ENCODE results near the gene NDUFAF2.
"Not testable (repeated sequence)": the region's sequence is repeated elsewhere in the genome, so short reads cannot be mapped to it uniquely, and the experiment has no call there.

Gene NDUFAF2

DNA sequence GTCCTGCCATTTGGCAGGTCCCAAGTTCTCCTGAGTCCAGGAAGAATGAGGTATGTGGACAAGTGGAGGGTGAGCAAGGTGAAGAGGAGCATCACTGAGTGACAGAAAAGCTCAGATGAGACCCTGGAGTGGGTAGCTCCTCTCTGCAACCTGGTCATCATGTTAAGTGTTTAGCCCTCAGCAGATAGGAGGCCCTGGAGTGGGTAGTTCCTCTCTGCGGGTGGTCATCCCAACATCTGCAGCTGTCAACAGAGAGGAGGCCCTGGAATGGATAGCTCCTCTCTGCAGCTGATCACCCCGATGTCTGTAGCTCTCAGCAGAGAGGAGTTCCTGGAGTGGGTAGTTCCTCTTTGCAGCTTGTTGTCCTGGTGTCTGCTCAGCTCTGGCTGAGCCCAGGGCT, 48.4 kb downstream of the NDUFAF2 start:
- no peak for DNase-seq (ENCODE audit: low spot score)

DNA sequence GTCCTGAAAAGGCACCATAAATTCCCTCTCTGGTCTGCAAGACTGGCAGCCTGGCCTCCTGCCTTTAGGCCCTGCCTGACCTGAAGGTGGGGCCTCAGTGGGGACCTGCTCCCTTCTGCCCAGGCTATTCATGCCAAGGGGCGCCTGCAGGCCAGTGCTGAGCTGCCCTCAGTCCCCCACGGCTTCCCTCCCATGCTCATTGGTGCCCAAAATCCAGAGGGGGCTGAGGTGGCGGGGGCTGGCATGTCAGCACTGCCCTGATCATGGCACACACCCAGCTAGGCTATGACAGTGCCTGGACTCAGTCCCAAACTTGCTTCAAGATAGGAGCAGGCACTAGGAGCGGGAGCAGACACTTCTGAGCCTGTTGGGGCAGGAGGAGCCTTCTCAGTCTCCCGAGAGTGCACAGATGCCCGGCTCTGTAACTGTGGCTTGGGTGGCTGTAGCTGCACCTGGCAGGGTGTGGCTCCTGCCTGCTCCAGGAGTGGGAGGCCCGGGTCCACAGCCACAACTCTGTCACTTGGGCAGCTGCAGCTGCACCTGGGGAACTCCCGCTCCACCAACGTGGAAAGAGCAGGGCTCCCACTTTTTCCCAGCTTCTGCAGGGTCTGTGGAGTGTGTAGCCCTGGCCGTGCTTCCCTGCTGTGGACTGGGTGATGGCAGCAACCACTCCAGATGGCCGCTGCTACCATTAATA, 49.0 kb downstream of the NDUFAF2 start:
- DNase-seq (ENCODE audit: low spot score) = no peak

DNA sequence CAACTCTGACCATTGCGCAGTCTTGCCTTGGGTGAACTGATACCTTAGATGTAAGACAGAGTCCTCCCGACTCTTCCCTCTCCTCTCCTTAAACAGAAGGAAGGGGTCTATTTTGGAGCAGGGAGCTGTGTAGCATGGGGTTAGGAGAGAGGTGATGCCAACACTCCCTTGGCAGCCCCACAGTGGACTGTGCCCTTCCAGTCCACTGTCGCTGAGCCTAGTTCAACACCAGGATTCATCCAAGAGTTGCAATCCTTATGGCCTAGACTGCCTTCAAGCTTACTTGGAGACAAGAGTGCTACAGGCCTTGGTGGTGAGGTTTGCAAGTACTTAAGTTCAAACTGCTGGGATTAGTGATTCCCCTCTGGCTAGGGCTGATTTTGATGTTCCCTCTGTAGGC, 51.4 kb downstream of the NDUFAF2 start:
- no peak for DNase-seq (ENCODE audit: low spot score)

DNA sequence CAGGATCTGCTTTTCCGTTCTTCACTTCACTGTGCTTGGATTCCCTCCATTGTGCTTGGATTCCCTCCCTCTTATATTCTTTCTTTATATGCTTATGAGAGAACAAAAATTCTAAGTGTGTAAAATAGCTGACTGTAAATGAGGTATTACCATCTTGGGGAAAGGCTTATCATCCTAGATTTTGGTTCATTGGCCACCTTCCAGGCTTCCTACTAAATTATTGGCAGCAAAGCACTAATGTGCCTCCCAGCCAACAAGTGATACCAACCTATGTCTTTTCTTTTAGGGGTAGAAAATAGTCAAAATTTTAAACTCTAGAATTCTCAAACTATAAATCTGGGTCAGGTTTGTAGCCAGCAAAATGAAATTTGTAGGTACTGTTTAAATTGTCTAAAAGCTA, 52.7 kb downstream of the NDUFAF2 start:
- DNase-seq (ENCODE audit: low spot score) = no peak

DNA sequence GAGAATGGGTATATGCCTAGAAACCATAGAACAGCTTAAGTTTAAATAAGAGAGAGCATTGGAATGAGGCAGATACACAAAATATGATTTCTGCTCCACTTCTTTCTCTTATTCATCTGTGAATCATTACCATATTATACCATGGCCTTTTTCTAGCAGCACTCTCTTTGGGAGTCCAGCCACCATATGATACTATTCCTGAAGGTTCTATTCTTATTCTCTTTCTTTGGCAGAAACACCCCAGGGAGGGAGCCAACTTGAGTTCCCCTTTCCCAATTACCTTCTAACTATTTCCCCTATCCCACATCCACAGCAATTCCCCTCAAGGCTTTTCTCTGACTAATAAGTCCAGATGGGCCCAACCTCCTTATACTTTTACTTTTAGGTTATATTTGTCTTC, 55.9 kb downstream of the NDUFAF2 start:
- DNase-seq (ENCODE audit: low spot score) = no peak

DNA sequence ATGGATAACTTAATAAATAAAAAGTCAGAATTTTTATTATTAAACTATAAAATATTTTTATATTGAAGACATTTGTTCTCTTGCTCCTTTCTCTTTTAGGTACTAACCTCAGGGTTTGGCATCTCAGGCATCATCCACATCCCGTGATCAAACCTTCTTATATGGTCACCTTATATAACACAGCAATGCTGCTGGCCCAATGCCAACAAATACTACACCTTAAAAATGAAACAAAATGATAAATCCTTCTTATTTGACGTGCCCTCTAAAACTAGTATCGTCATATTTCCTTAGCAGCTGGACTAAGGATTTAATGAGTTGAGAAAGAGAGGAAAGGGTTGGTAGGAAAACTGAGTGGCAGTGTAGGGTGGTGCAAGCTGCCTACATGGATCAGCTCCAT, 56.6 kb downstream of the NDUFAF2 start:
- DNase-seq (ENCODE audit: low spot score) = no peak

DNA sequence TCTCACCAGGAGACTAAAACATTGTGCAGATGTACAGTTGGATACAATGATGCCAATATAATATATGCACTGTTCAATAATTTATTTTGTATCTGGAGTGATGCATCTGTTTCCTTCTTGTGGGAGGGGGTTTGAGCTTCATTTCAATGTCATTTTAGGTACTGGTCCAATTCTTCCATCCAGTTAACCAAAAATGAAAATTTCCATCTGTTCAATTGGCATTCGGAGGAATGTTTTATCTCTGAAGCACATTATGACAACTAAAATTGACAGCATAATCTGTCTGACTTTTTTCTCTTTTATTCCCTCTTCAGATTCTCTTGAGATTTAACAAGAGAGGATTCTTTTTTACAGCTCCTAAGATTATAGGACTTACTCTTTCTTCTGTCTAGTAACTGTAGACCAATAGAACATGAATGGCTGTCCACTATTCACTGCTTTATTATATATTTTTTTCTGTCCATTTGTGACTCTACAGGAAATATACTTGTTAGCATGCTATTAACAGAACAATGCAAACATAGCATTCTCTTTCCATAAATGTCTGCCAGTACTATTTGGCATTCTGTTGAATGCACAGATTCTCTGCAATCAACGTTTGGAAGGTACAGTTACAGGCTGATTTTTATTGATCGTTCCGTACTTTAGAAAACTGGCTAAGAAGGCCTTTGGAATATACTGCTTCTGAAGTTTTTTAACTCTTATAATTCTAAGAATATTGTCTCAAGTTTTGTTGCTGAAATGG, 57.8 kb downstream of the NDUFAF2 start:
- no peak for DNase-seq (ENCODE audit: low spot score)

DNA sequence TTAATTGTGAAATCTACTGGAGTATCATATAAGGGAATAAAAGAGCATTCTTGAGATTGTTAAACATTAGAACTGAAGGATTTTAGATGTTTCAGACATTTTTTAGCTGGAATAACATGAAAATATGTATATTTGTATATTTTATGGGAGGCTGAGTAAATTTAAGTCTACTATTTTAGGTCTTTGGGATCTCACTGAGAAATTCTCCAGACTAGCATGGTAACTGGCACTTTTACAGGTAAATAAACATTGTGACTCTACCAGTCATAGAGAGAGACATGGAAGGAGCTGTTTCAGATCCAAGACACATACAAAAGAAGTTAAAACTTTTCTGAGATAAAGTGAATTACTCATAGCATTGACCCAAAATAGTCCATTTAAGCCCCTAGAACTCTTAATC, 59.4 kb downstream of the NDUFAF2 start:
- DNase-seq (ENCODE audit: low spot score) = no peak

DNA sequence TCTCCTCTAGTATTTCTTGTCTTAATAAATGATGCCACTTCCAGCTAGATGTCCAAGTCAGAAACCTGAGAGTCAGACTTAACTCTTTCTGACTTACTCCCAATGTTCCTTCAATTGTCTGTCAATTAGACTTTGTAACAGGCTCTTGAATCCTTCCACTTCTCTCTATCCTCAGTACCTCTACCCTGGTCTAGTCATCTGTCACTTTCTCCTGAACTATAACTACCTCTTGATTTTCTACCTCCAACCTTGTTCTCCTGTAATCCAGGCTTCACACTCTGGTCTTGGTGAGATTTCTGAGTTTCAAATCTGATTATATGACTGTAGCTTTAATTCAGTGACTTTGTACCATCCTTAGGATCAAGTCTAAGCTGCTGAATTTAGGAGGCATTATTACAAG, 64.9 kb downstream of the NDUFAF2 start:
- no peak for DNase-seq (ENCODE audit: low spot score)

DNA sequence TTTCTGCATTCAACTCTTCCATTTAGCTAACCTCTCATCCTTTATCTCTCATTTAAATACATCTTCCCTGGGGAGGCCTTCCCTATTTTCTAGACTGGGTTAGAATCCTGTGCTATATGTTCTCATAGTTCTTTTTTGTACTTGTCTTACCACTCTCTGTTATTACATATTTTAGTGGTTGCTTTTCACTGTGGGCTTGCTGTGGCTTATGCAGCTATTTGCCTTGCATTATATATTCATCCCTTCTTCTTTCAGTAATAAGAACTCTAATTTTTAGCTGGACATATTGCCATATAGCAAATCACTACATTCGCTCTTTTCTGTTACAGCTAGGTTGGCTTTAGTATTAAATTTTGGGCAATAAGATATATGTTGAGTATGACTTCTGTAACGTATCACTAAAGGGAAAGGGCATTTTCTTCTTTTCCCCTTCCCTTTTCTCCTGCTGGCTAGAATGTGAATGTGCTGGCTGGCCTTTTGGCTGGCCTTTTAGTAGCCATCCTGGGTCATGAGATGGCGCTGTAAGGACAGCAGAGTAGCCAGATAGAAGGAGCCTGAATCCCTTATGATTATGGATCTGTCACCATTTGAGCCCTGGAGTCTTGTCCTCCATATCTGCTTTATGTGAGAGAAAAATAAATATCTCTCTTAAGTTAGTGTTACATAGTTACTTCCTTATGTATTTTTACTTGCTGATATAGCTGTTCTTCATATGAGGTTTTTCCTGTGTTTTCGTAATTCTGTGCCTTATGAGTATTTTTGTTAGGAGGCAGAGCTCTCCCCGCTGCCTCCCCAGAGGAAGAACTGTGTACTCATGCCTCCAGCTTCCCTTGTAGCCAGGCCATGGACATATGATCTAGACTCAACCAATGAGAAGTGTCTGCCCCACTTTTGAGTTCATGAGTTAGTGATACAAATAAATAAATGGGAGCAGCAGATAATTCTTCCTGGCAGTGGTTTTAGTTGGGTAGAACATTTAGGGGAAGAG, 65.8 kb downstream of the NDUFAF2 start:
- DNase-seq (ENCODE audit: low spot score) = no peak

DNA sequence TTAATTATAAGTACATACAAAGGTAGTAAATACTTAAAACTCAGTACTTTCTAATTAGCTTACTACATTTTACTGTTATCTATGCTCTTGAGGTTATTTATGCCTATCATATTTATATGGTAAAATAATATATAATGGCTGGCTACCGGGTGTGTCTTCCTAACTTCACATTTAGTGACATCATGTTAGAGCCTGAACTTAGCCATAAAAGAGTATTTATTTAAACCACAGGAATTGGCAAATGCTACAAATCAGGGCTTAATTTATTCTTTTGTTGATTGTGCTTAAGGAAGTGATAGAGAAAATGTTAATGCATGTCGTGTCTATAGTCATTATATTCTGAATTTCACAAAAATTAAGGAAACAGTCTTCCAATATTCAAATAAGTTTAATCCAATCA, 73.1 kb downstream of the NDUFAF2 start:
- DNase-seq (ENCODE audit: low spot score) = no peak

DNA sequence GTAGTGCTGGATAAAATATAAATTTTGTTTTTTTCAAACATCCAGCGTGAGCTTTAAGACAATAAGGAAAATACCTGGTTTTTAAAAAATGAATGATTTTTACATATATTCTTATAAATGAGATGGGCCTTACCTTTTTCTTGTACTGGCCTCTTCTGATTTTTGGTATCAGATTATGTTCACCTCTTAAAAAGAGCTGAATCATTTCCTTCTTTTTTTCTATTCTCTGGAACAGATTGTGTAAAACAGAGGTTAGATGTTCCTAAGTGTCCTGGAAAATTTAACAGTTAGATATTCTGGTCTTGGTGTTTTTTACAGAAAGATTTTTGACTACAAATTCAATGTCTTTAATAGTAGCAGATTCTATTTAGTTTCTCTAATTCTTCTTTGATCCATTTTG, 74.6 kb downstream of the NDUFAF2 start:
- DNase-seq (ENCODE audit: low spot score) = no peak

DNA sequence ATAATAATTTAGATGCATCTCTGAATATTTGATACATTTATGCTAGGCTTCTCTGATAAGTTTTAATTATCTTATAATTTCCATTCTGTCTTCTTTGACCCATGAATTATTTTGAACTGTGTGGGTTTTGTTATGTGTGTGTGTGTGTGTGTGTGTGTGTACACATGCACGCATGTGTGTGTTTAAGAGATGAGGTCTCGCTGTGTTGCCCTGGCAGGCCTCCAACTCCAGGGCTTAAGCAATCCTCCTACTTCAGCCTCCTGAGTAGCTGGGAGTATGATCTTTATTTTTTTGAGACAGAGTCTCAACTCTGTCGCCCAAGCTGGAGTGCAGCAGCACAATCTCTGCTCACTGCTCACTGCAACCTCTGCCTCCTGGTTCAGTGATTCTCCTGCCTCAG, 75.4 kb downstream of the NDUFAF2 start:
- no peak for DNase-seq (ENCODE audit: low spot score)

DNA sequence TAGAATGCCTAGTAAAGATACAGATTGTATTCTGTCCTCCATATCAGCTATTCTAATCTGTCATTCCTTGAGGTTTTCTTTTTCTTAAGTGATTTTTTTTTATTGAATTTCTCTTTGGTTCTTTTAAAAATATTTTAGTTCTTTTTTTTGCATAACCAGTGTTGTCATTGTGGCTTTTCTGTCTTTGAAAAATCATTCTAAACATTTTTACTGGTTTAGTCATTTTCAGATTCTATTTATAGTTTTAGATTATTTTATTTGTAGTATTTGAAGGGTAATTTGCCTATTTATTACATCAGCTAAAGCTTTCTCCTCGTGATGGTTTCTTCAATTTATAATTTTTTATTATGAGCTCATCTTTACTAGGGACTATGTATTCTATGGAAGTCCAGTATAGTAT, 78.1 kb downstream of the NDUFAF2 start:
- no peak for DNase-seq (ENCODE audit: low spot score)

DNA sequence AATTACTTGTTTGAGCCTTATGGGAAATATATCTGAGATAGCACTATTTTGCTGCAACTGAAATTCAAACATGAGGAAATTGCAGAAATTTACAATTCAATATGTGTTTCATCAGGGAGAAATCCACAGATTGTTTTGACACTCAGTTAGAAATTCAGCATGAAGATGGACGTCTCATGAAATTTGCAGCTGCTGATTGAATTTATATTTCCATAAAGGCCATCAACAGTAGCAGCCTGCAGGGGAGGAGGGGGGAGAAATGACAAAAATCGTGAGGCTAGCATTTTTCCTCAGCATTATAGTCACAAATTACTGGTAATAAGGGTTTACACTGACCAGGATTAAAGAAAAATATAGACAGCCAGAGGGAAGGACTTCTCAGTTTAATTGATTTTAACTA, 81.0 kb downstream of the NDUFAF2 start:
- DNase-seq (ENCODE audit: low spot score) = no peak

DNA sequence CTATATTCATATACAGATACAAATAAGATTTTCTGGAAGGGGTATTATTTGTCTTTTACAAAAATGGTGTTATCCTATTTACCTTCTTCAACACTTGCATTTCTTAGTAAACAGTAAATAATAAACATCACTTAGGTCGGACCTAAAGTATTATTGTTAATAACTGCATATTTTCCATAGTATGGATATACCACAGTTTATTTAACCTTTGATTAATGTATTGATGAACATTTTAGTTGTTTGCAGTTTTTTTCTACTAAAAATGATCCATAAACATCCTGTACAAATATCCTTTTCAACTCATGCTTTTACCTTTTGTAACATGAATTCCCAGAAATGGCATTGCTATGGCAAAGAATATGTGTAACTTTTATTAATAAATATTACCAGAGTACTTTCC, 83.4 kb downstream of the NDUFAF2 start:
- no peak for DNase-seq (ENCODE audit: low spot score)

DNA sequence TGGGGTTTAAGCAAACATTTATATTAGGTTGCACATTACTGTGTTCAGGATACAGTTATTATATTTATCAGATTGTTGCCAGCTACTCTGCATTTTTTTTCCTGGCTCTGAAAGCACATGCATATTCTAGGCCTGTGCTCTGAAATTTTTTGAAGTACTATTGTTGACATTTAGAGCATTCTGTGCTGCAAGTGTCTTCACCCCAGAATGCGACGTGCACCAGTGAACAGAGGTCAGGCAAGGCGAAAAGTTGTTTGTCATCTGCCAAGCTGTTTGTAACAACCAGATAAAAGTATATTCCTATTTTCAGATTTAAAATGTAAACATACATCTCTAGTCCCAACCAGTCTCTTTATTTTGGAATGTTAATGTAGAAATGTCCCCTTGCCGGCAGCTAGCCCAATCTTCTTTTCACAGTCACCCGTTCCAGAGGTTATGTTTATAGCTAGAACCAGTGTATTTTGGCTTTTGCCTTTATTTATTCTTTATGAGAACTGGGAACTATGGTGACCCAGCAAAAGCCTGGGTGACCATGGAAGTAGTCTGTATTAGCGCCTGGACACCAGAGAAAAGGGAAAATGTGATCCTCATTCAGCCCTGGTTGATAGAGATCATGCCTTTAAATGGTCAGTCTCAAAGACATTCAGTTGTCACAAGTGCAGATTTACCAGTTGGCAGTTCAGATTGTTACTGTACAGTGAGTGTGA, 84.6 kb downstream of the NDUFAF2 start:
- DNase-seq (ENCODE audit: low spot score) = no peak

DNA sequence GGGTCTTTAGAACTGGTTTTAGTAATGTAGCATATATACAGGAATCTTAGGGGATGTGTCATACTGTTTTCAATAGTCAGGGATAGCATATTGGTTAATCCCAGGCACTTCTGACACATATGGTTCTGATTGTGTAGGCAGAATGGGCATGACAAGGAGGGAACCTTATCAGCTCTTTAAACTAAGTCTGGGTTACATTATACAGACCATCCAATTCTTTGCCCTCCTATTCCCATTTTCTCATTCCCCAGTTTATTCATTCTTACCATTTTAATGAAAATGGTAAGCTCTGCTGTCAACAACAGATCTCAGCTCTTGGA, 85.1 kb downstream of the NDUFAF2 start:
- no peak for DNase-seq (ENCODE audit: low spot score)

DNA sequence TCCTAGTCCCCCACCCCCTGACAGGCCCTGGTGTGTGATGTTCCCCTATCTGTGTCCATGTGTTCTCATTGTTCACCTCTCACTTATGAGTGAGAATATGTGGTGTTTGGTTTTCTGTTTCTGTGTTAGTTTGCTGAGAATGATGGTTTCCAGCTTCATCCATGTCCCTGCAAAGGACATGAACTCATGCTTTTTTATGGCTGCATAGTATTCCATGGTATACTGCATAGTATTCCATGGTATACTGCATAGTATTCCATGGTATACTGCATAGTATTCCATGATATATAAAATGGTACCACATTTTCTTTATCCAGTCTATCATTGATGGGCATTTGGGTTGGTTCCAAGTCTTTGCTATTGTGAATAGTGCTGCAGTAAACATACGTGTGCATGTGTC, 86.3 kb downstream of the NDUFAF2 start:
- DNase-seq (ENCODE audit: low spot score) = not testable (repeated sequence)

DNA sequence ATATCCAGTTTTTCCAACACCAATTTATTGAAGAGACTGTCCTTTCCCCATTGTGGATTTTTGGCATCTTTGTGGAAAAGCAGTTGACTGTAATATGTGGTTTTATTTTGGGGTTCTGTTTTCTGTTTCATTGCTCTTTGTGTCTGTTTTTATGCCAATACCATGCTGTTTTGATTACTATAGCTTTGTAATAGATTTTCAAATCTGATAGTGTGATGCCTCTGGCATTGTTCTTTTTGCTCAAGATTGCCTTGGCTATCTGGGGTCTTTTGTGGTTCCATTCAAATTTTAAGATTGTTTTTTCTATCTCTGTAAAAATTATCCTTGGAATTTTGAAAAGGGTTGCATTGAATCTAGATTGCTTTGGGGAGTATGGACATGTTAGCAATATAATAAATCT, 99.5 kb downstream of the NDUFAF2 start:
- no peak for DNase-seq (ENCODE audit: low spot score)

DNA sequence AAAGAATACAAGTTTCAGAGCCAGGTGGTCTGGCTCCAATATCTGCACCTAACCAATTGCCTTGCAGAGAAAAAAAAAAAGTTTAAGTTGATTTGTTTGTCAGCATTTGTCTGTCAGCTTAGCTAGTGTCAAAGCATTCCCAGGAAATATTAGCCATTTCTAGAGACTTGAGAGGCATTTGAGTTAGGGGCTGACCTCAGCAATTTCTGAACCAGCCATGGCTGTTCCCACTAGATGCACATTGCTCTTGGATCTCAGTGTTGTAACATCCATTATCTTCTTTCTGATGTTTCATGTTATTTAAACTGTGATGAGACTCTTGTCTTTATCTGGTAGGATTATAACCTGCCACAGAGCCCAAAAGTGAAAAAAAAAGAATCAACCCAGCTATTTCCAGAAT, 102.3 kb downstream of the NDUFAF2 start:
- DNase-seq (ENCODE audit: low spot score) = no peak

DNA sequence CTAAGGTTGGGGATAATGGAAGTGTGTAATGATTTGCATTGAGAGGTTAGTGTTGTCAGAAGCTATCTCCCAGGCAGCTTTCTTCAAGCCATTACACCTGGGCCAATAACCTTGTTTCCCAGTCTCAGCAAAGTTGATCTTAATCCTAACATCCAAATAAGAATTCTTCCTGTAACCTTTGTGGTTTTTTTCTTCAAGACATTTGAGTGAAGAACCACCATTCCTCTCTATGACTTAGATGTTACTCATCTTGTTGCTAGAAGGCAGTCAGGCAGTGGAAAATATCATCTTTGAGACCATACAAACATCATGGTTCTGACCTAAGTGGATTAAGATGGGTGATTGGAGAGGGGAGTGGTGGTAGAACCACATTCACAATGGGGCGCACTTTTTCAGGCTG, 103.5 kb downstream of the NDUFAF2 start:
- DNase-seq (ENCODE audit: low spot score) = no peak

All from CD4-positive, alpha-beta T cell treated with Interleukin-6 at 100 ng/mL for 8 hours (primary cell).